T-helper 1 cell (primary cell): ENCODE results near the gene TAF10.
A peak's percentile ranks its signal among the peaks of the same experiment; 100 is the strongest.

ENCODE experiments used
- DNase-seq, 5 donors: peaks; one replicate each; pipeline ENCODE4 v3.0.0-alpha.2; 2012 to 2020
- total RNA-seq, 4 donors: gene quantifications; one replicate each; lab custom pipeline; 2026; lab: John Stamatoyannopoulos, UW

Gene TAF10
- total RNA-seq: 21.6 to 27.3 (median 22.8) reads per million in 4 donors

DNA sequence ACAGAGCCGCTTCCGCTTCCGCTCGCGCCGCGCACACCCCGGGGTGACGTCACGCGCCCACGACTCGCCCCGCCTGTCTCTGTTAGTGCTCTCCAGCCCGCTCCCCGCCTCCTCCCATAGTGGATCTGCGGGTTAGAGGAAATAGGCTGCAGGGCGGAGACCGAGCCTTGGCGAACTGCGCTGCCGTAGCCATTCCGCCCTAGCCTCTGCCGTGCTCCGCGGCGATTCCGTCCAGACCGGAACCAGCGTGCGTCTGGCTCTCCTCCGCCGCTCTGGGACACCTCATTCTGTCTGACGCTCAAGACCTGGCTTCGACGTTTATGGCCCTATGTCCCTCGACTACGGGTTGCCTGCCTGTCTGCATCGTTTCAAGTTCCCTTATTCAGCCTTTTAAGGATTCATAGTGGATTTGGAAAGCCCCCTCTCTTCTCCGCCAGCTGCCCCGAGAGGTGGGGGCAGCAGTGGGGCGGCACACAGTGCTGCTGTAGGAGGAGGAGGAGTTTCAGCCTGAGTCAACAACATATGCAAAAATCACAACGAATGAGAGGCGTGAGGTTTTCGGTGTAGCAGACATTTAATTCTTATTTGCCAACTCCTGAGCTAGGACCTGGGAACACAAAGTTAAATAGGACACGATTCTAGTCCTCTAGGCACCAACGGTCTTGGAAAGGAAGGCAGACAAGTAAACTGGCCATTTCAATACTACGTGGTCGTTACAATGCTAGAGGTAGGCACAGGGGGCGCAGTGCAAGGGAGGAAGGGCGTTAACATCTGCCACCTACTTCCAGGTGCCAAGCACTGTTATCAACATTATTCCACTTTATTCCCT lies at the start of gene TAF10:
Gene TAF10, minus strand, starts transcription at position 4 of the 829 bp plus-strand sequence. CDS start 27 bp downstream, outside the sequence.
- peak; percentile 92 to 96 (median 95) for DNase-seq

GRCh38 chr11:6660712-6661111 lies 48.7 kb upstream of the TAF10 start:
- no peak for DNase-seq

- DNase-seq: no peak
Observed at GRCh38 chr11:6658647-6659046, 46.6 kb upstream of the TAF10 start.

DNA sequence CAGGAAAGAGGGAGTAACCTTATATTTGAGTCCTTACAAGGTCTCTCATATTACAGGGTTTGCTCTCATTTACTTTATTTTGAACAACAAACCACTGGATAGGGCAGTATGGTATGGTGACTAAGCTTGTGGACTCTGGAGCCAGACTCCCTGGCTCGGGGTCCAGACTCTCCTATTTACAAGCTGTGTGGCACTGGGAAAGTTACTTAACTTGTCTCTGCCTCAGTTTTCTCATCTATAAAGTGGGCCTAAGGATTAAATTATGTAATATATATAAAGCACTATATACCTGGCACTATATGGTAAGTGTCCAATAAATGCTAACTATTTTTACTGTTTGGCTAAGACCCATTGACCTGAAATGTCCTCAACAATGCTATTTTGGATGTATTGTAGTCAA lies 45.3 kb upstream of the TAF10 start:
- no peak for DNase-seq

DNA sequence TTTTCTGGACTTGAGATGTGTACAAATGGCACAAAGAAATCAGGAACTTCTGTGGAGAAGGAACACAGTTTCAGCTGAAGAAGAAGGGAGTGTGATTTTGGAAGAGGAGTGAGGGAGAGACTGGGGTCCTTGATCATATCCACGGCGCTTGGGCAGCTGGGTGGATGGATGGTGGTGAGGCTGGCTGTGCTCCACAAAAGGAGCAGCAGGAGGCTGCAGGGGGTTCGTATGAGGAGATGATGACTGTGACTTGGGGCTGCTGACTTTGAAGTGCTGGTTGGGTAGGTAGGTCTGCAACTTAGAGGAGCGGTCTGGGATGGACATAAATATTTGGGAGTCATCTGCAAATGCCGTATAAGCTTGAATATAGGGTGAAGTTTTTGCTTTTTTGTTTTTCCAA lies 44.9 kb upstream of the TAF10 start:
- no peak for DNase-seq

DNA sequence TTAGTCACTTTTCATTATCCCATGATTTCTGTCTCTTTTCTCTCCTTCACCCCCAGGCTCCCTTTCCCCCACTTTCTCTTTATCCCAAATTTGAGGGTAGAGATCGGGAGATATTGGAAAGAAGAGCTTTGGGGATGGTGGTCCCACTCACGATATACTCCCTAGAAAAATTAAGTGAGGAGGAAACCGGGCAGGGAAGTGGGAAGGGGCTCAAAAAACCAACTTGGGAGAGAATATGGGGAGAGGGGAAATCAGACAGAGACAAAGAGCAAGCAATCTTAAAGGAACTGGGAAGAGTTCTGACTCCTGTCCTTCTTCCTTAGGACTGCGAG lies 44.5 kb upstream of the TAF10 start:
- no peak for DNase-seq

- peak in 1 of 5 donors; percentile 38 for DNase-seq
Observed at GRCh38 chr11:6655790-6656583, 44.0 kb upstream of the TAF10 start, which contains the start of gene DCHS1. Gene DCHS1, minus strand, starts transcription at chr11:6655809. Its CDS starts 14,196 bp downstream, at chr11:6641613.

DNA sequence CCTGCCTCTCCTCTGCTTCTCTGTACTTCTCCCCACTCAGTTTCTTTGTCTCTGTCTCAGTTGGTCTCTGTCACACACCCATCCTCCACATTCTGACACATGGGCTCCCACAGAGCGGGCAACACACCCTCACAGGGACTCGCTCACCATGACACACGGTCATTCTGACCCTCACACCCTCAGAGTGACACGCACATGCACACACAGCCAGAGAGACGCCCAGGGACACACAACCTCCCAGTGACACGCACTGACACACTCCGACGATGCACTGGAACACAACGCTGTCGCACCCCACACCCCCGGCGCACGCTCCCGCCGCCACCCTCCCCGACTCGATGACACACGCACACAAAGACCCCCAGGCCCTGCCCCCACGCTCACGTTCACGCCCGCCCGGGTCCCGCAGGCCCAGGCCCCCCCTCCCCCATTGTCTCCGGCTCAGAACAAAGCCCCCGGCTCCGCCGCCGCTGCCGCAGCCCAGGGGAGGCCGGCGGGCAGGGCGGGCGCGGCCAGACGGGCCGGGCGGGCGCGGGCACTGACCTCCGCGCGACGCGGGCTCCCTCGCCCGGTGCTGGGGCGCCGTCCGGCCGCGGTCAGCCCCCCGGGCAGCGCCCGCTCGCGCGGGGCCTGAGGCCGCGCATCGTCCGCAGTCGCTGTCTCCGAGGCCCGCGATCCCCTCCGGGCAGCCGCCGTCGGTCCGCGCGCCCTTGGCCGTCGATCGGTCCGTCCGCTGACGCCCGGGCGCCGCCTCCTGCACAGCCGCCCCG lies 43.2 kb upstream of the TAF10 start:
- peak in 1 of 5 donors; percentile 22 for DNase-seq

GRCh38 chr11:6654281-6655019 lies 42.4 kb upstream of the TAF10 start:
- DNase-seq: no peak

DNA sequence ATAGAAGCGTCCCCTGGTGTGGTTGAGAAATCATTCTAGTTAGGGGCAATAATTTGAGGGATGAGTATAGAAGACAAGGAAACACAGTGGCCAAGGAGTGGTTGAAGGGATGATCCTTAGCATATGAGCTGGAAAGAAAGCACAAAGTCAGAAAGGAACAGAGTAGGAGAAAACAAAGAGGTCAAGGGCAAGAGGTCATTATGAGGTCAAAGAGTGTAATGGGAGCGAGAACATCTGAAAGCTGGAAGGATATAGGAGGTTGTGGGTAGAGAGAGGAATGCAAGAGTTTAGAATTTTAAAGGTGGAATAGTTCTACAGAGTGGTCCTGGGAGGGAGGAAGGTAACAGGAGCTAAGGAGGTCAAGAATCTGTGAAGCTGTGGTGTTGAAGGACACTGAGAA lies 41.6 kb upstream of the TAF10 start:
- DNase-seq: no peak

DNA sequence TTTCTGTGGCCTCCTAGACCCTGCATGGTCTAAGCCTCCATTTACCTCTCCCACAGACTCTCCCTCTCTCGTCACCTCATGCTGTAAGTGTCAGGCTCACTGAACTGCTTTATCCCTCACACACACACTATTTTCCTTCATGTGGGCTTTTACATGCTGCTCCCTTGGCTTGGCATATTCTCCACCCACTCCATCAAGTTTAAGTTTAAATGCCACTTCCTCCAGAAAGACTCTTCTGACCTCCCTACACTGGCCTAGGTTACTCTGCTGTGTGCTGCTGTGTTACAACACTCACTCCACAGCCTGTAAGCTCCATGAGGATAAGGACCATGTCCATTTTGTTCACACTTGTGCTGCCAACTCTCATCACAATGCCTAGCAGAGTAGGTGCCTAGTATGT lies 41.1 kb upstream of the TAF10 start:
- no peak for DNase-seq

GRCh38 chr11:6652182-6652581 lies 40.2 kb upstream of the TAF10 start:
- DNase-seq: no peak

DNA sequence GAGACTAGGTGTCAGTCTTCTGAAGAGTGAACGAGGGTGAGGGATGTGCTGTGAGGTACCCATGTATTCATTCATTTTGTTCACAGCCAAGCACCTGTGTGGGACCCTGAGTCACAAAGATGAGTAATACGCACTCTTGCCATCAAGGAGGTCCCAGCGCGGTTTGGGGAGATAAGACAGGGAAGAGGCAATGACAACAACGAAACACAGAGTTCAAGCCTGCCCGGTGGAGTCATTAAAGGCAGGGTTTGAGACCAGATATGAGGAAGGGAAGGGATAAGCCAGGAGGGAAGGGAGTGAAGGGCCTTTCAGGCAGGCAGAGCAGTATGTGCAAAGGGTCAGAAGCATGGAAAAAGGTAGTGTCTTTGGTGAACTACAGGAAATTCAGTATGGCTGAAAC lies 39.0 kb upstream of the TAF10 start:
- DNase-seq: no peak

- DNase-seq: no peak
Observed at GRCh38 chr11:6650104-6650503, 38.1 kb upstream of the TAF10 start.

DNA sequence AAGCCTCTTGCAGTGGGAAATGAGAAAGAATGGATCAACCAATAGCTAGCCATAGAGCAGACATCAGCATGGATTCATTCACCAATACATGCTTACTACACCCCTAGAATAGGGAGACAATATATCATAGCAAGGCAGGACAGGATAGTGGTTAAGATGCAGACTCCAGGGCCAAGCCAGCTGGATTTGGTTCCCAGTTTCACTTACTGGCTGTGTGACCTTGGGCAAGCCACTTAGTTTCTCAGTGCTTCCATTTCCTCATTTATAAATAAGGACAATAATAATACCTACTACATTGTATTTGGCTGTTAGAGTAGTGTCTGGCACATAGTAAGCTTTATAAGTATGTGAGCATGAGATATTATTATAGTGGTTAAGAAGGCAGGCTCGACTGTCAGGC lies 36.5 kb upstream of the TAF10 start:
- DNase-seq: no peak

GRCh38 chr11:6647836-6648235 lies 35.8 kb upstream of the TAF10 start:
- no peak for DNase-seq

- peak in 1 of 5 donors; percentile 28 for DNase-seq
Observed at GRCh38 chr11:6646918-6647679, 35.1 kb upstream of the TAF10 start.

GRCh38 chr11:6646576-6646917 lies 34.5 kb upstream of the TAF10 start:
- no peak for DNase-seq

GRCh38 chr11:6646071-6646470 lies 34.1 kb upstream of the TAF10 start:
- no peak for DNase-seq

DNA sequence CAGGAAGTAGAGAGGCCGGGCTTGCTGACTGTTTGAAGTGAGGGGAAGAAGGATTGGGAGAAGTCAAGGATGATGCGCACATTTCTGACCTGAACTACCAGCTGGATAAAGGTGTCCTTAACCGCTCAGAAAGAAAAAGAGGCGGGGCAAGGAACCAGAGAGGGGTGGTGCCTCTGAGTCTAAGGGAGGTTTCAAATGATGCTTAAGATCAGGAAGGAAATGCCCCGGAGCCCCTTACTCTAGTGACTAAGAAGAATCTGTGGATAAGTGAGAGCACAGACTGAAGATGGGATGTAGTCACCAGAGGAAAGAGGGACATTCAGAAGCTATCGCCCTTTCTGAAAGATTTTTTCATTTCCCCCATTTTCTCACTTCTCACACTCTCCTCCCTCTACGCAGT lies 30.9 kb upstream of the TAF10 start:
- no peak for DNase-seq

DNA sequence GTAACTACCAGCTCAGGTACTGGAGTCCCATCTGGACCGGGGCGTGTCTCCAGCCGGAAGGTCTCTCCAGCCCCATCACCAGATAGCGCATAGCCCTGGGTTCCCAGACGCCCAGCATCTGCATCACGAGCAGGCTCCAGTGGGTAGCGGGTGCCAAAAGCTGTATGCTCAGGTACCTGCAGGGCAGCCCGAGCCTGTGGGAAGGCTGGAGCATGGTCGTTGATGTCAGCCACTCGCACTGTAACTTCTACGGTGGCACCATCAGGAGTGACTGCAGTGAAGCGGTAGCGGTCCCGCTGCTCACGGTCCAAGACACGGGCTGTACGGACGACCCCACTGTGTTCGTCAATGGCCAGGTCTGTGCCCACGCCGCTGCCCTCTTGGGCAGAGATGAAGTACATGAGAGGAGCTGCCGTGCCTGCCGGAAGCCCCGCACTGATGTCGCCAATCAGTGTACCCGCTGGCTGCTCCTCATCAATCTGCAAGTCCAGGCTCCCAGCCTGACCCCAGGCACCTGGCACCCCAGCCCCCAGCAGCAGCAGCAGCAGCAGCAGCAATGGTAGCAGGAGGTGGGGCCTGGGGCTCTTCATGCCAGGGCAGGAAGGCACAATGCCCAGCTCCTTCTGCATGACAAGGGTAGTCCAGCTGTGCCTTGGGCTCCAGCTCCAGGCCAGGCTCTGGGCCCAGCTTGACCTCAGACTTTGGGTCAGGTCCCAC lies 29.1 kb upstream of the TAF10 start:
- no peak for DNase-seq
